PFSK-1 (cell line): ENCODE data around the gene FOXN1.

Experiments
- FOXP2 ChIP-seq: optimal IDR thresholded peaks from 2 replicates; pipeline ENCODE3; 2011; ENCODE audit warnings: borderline replicate concordance, control low read depth, inconsistent platforms; ENCODE audit not compliant: insufficient read depth; ENCODE audit errors: extremely low read length, extremely low read depth
- TAF1 ChIP-seq: IDR thresholded peaks from 2 replicates; pipeline ENCODE4 v1.6.1; 2012; ENCODE audit warnings: low read length, control low read depth, borderline replicate concordance; ENCODE audit not compliant: insufficient read depth

GRCh38 chr17:28533091-28533807 lies 27.1 kb downstream of the FOXN1 start:
- TF ChIP-seq TAF1 = no peak
- TF ChIP-seq FOXP2 = no peak
